ENCODE measurements around the gene NPAT. TPM values are rescaled to one million over a fixed set of nuclear protein-coding genes. Genes with fewer than 3 reads are reported as not detected.

The NPAT gene
- total and polyA plus RNA-seq, 2 of the 4 experiments (the other 2 are of a cell fraction): 3.1 to 10.6 TPM

- in situ Hi-C loops (cut with MboI; ENCODE audit: low sequenced_read_pairs) (no loop called here), intact Hi-C loops (cut with micrococcal nuclease) (loop anchor here (5.0 kb wide), 1 partner anchor 44 kb away; no protein-coding TSS in a partner anchor), dilution Hi-C loops (cut with HindIII; ENCODE audit: low sequenced_read_pairs, unreplicated experiment) (no loop called here)
- POLR2A ChIA-PET (ENCODE audit: unreplicated experiment): no interaction called here
- no peaks in the 10 kb centered on the region for H3K9me3 ChIP-seq (ENCODE audit: control insufficient read depth, insufficient read depth, low read length)
- DNase-seq (peak; percentile 40), ATAC-seq (ENCODE audit: low read depth) (no peak; the same call in 1 of the 2 replicates)
- H2BK5ac ChIP-seq (ENCODE audit: low read depth, low read length, poor library complexity, severe bottlenecking): no peak overlapping the region
- H4K8ac ChIP-seq (ENCODE audit: low read depth in 2 of 2, low read length in 2 of 2): no peak overlapping the region
- no peaks in the 10 kb centered on the region; the same call in 1 of the 2 replicates for H3K4me1 ChIP-seq (ENCODE audit: control insufficient read depth, insufficient read depth, low read length)
- H3K56ac ChIP-seq (ENCODE audit: extremely low read depth, insufficient read depth, low read length): no peak overlapping the region
- CTCF ChIA-PET: interaction anchor here (0.6 kb wide), 1 partner anchor 126 kb away, joined by 5 read pairs; no protein-coding TSS in a partner anchor
- H4K5ac ChIP-seq (ENCODE audit: low read depth, low read length): no peak overlapping the region
- no peak overlapping the region for H3K27ac ChIP-seq (ENCODE audit: insufficient read depth, low read length)
- TF ChIP-seq RAD21 (IDR thresholded peaks at IDR 0.05; ENCODE audit: low read length) (no peak), BHLHE40 (IDR thresholded peaks at IDR 0.05; ENCODE audit: low read depth, low read length) (no peak), FOS (IDR thresholded peaks at IDR 0.05; ENCODE audit: low read depth, low read length) (no peak), CHD1 (IDR thresholded peaks at IDR 0.05; ENCODE audit: low read depth, low read length) (no peak), POLR2A (IDR thresholded peaks at IDR 0.05; ENCODE audit: low read depth, low read length) (no peak), RFX5 (IDR thresholded peaks at IDR 0.05; ENCODE audit: low read depth, low read length) (no peak), MAFK (IDR thresholded peaks at IDR 0.05; ENCODE audit: low read depth, low read length) (no peak), CTCF (conservative IDR thresholded peaks at IDR 0.05; ENCODE audit: low read depth, low read length) (no peak), MXI1 (IDR thresholded peaks at IDR 0.05; ENCODE audit: borderline replicate concordance, low read depth, low read length) (no peak), MAZ (IDR thresholded peaks at IDR 0.05; ENCODE audit: borderline replicate concordance, low read depth, low read length) (no peak), RCOR1 (IDR thresholded peaks at IDR 0.05; ENCODE audit: insufficient replicate concordance, low read length) (no peak), NFE2L2 (IDR thresholded peaks at IDR 0.05; ENCODE audit: low read depth, low read length) (no peak), CEBPB (IDR thresholded peaks at IDR 0.05; ENCODE audit: low read depth, low read length) (no peak), SMC3 (IDR thresholded peaks at IDR 0.05; ENCODE audit: low read depth, low read length) (no peak)
- TF ChIP-seq, protein P1, sequence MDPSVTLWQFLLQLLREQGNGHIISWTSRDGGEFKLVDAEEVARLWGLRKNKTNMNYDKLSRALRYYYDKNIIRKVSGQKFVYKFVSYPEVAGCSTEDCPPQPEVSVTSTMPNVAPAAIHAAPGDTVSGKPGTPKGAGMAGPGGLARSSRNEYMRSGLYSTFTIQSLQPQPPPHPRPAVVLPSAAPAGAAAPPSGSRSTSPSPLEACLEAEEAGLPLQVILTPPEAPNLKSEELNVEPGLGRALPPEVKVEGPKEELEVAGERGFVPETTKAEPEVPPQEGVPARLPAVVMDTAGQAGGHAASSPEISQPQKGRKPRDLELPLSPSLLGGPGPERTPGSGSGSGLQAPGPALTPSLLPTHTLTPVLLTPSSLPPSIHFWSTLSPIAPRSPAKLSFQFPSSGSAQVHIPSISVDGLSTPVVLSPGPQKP (IDR thresholded peaks at IDR 0.05; ENCODE audit: borderline replicate concordance, low read depth, low read length): no peak
- TF ChIP-seq, protein P2, sequence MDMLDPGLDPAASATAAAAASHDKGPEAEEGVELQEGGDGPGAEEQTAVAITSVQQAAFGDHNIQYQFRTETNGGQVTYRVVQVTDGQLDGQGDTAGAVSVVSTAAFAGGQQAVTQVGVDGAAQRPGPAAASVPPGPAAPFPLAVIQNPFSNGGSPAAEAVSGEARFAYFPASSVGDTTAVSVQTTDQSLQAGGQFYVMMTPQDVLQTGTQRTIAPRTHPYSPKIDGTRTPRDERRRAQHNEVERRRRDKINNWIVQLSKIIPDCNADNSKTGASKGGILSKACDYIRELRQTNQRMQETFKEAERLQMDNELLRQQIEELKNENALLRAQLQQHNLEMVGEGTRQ (IDR thresholded peaks at IDR 0.05; ENCODE audit: low read depth, low read length): no peak
- H2AK5ac ChIP-seq (ENCODE audit: low read depth, low read length): no peak overlapping the region
- no peak overlapping the region for H3K9ac ChIP-seq (ENCODE audit: low read depth, low read length)
- no peak overlapping the region for H2BK15ac ChIP-seq (ENCODE audit: low read depth, low read length)
- H3K36me3 ChIP-seq (ENCODE audit: control insufficient read depth, insufficient read depth, low read length): peaks cover 18% of the 10 kb centered on the region
- H3K14ac ChIP-seq (replicated peaks; ENCODE audit: low read depth, low read length): no peak overlapping the region
- H2BK20ac ChIP-seq (ENCODE audit: low read depth, low read length): no peak overlapping the region
- no peak overlapping the region for H3K4ac ChIP-seq (ENCODE audit: low read depth, low read length)
- H3K27me3 ChIP-seq (ENCODE audit: control insufficient read depth, insufficient read depth, low read length): no peaks in the 10 kb centered on the region
- H3K79me1 ChIP-seq (ENCODE audit: low read depth in 1 of 2, low read length in 2 of 2): no peaks in the 10 kb centered on the region
- no peak overlapping the region for H2AFZ ChIP-seq (replicated peaks; ENCODE audit: low read length, poor library complexity)
- WGBS, 2 experiments (ENCODE audit: extremely low coverage in 2 of 2, insufficient read length in 1 of 2): no CpG with 5 or more reads among the region's 1 CpG
- no peak overlapping the region for H2BK120ac ChIP-seq (ENCODE audit: low read depth, low read length)
- no peak overlapping the region for H3K23ac ChIP-seq (ENCODE audit: low read depth, low read length)
- no TSS peak for BruUV-seq (replicated peaks)
- no peak overlapping the region for H3K4me3 ChIP-seq (ENCODE audit: insufficient read depth, low read depth, low read length)
- no peak overlapping the region for H4K91ac ChIP-seq (ENCODE audit: insufficient read depth, low read depth, low read length)
- no peaks in the 10 kb centered on the region for H4K20me1 ChIP-seq (ENCODE audit: insufficient read depth, low read length)
- H3K4me2 ChIP-seq (ENCODE audit: low read depth, low read length): no peak overlapping the region
- H3K9me1 ChIP-seq (ENCODE audit: insufficient read depth, low read length): no peaks in the 10 kb centered on the region; the same call in 1 of the 2 replicates
- H3K18ac ChIP-seq (ENCODE audit: low read depth, low read length): no peak overlapping the region
- H2AK9ac ChIP-seq (replicated peaks; ENCODE audit: low read depth, low read length, poor library complexity): no peak overlapping the region
Observed at GRCh38 chr11:108253176-108253575, 30.7 kb upstream of the NPAT start.
